ENCODE measurements around the gene FUT8.

The FUT8 gene

GRCh38 chr14:65770681-65771080 lies 358.2 kb downstream of the FUT8 start:
- no peak overlapping the region for H3K9ac ChIP-seq (ENCODE audit: low read depth, low read length)
- H3K27ac ChIP-seq (ENCODE audit: low read length): no peak overlapping the region
- H4K20me1 ChIP-seq (ENCODE audit: insufficient read depth, low read length): no peaks in the 10 kb centered on the region
- no peak for ATAC-seq (ENCODE audit: insufficient read depth, low read depth)
- H3K9me3 ChIP-seq (ENCODE audit: insufficient read depth, low read length, severe bottlenecking): no peaks in the 10 kb centered on the region
- H3K4me1 ChIP-seq (ENCODE audit: insufficient read depth, low read length): no peaks in the 10 kb centered on the region
- no peaks in the 10 kb centered on the region for H3K36me3 ChIP-seq (ENCODE audit: insufficient read depth, low read length)
- no peak for TF ChIP-seq EZH2 (IDR thresholded peaks at IDR 0.05; ENCODE audit: borderline replicate concordance, low read depth, low read length, severe bottlenecking)
- TF ChIP-seq CTCF (IDR thresholded peaks at IDR 0.05; ENCODE audit: borderline replicate concordance, extremely low read depth, low read length, poor library complexity, severe bottlenecking): no peak
- no peaks in the 10 kb centered on the region for H3K27me3 ChIP-seq (ENCODE audit: insufficient read depth, low read length, poor library complexity)
- no peak overlapping the region for H3K4me3 ChIP-seq (ENCODE audit: low read depth in 1 of 2, low read length in 2 of 2)
- DNase-seq: no peak
- no peaks in the 10 kb centered on the region for H3K79me2 ChIP-seq (ENCODE audit: insufficient read depth, low read length)
- H3K4me2 ChIP-seq (ENCODE audit: insufficient read depth, low read length): no peak overlapping the region
- H2AFZ ChIP-seq (ENCODE audit: low read depth, low read length): no peak overlapping the region

- H3K27me3 ChIP-seq (ENCODE audit: insufficient read depth, low read length, poor library complexity): no peaks in the 10 kb centered on the region
- no peak overlapping the region for H3K4me3 ChIP-seq (ENCODE audit: low read depth in 1 of 2, low read length in 2 of 2)
- ATAC-seq (ENCODE audit: insufficient read depth, low read depth) (no peak), DNase-seq (no peak)
- H3K4me1 ChIP-seq (ENCODE audit: insufficient read depth, low read length): no peaks in the 10 kb centered on the region
- H3K36me3 ChIP-seq (ENCODE audit: insufficient read depth, low read length): no peaks in the 10 kb centered on the region
- no peaks in the 10 kb centered on the region for H3K79me2 ChIP-seq (ENCODE audit: insufficient read depth, low read length)
- TF ChIP-seq CTCF (IDR thresholded peaks at IDR 0.05; ENCODE audit: borderline replicate concordance, extremely low read depth, low read length, poor library complexity, severe bottlenecking): no peak
- no peak for TF ChIP-seq EZH2 (IDR thresholded peaks at IDR 0.05; ENCODE audit: borderline replicate concordance, low read depth, low read length, severe bottlenecking)
- no peak overlapping the region for H2AFZ ChIP-seq (ENCODE audit: low read depth, low read length)
- no peak overlapping the region for H3K27ac ChIP-seq (ENCODE audit: low read length)
- H3K4me2 ChIP-seq (ENCODE audit: insufficient read depth, low read length): no peak overlapping the region
- no peak overlapping the region for H3K9ac ChIP-seq (ENCODE audit: low read depth, low read length)
- no peaks in the 10 kb centered on the region for H3K9me3 ChIP-seq (ENCODE audit: insufficient read depth, low read length, severe bottlenecking)
- H4K20me1 ChIP-seq (ENCODE audit: insufficient read depth, low read length): no peaks in the 10 kb centered on the region
Measured at GRCh38 chr14:65771271-65771670, 358.7 kb downstream of the FUT8 start.

GRCh38 chr14:65772466-65772865 lies 359.9 kb downstream of the FUT8 start:
- Histone ChIP-seq H3K4me1 (ENCODE audit: insufficient read depth, low read length) (no peaks in the 10 kb centered on the region), H3K27me3 (ENCODE audit: insufficient read depth, low read length, poor library complexity) (no peaks in the 10 kb centered on the region), H3K4me3 (ENCODE audit: low read depth in 1 of 2, low read length in 2 of 2) (no peak overlapping the region), H3K79me2 (ENCODE audit: insufficient read depth, low read length) (no peaks in the 10 kb centered on the region), H3K27ac (ENCODE audit: low read length) (no peak overlapping the region), H3K9ac (ENCODE audit: low read depth, low read length) (no peak overlapping the region), H3K9me3 (ENCODE audit: insufficient read depth, low read length, severe bottlenecking) (no peaks in the 10 kb centered on the region), H4K20me1 (ENCODE audit: insufficient read depth, low read length) (no peaks in the 10 kb centered on the region), H3K36me3 (ENCODE audit: insufficient read depth, low read length) (no peaks in the 10 kb centered on the region), H2AFZ (ENCODE audit: low read depth, low read length) (no peak overlapping the region), H3K4me2 (ENCODE audit: insufficient read depth, low read length) (no peak overlapping the region)
- no peak for ATAC-seq (ENCODE audit: insufficient read depth, low read depth)
- DNase-seq: no peak
- no peak for TF ChIP-seq EZH2 (IDR thresholded peaks at IDR 0.05; ENCODE audit: borderline replicate concordance, low read depth, low read length, severe bottlenecking)
- no peak for TF ChIP-seq CTCF (IDR thresholded peaks at IDR 0.05; ENCODE audit: borderline replicate concordance, extremely low read depth, low read length, poor library complexity, severe bottlenecking)

Measured in DND-41 (cell line).